Caco-2 (cell line): ENCODE data around the gene SH3GL1. TPM values are rescaled to one million over a fixed set of nuclear protein-coding genes. Genes with fewer than 3 reads are reported as not detected.

Source experiments
- BruUV-seq: library from RNA; stranded (reverse); fragments of 400-500 nt; replicated peaks from 2 replicates; lab custom pipeline; 2021; lab: Mats Ljungman, UMichigan
- CTCF ChIA-PET: fragments of 300-600 bp; sonication (Branson Sonifier 250); formaldehyde crosslinking; loops from one replicate; lab custom pipeline; 2022; ENCODE audit warnings: antibody characterized with exemption; lab: Charles Lee
- POLR2A ChIA-PET: fragments of 300-600 bp; sonication (Branson Sonifier 250); formaldehyde crosslinking; loops from one replicate; lab custom pipeline; 2022; ENCODE audit warnings: antibody characterized with exemption; lab: Charles Lee
- DNase-seq, 2 experiments: peaks; one replicate each; pipeline versions ENCODE4 v3.0.0 to v3.0.0-alpha.2; 2020 to 2022
- H3K27me3 ChIP-seq: replicated peaks from 2 replicates; pipeline ENCODE4 v1.6.0; 2011; ENCODE audit warnings: low read length; ENCODE audit not compliant: control insufficient read depth, insufficient read depth
- H3K36me3 ChIP-seq: 2 replicates; pipeline ENCODE4 v1.5.1; 2011; ENCODE audit warnings: low read length; ENCODE audit not compliant: control insufficient read depth, insufficient read depth
- H3K4me1 ChIP-seq: fragments of 250-450 bp; sonication (Bioruptor Pico); 2 replicates; pipeline ENCODE4 v1.5.1; 2020; ENCODE audit warnings: mild to moderate bottlenecking
- H3K4me3 ChIP-seq: 2 replicates; pipeline ENCODE4 v1.5.1; 2011; ENCODE audit warnings: low read depth, mild to moderate bottlenecking, control low read depth, low read length
- H3K9me3 ChIP-seq: fragments of 250-450 bp; sonication (Bioruptor Pico); 2 replicates; pipeline ENCODE4 v1.5.1; 2020; ENCODE audit warnings: mild to moderate bottlenecking, moderate library complexity
- H3K27ac Mint-ChIP-seq: one replicate; pipeline ENCODE4 v1.8.0; 2022; ENCODE audit warnings: mixed read lengths; ENCODE audit not compliant: unreplicated experiment
- H3K27me3 Mint-ChIP-seq: one replicate; pipeline ENCODE4 v1.8.0; 2022; ENCODE audit warnings: mixed read lengths; ENCODE audit not compliant: insufficient read depth, unreplicated experiment
- H3K36me3 Mint-ChIP-seq: one replicate; pipeline ENCODE4 v1.8.0; 2022; ENCODE audit warnings: mild to moderate bottlenecking, mixed read lengths; ENCODE audit not compliant: insufficient read depth, unreplicated experiment
- H3K4me1 Mint-ChIP-seq: one replicate; pipeline ENCODE4 v1.8.0; 2022; ENCODE audit warnings: low read depth, mixed read lengths; ENCODE audit not compliant: unreplicated experiment
- H3K4me3 Mint-ChIP-seq: one replicate; pipeline ENCODE4 v1.8.0; 2022; ENCODE audit warnings: mild to moderate bottlenecking, moderate library complexity, mixed read lengths; ENCODE audit not compliant: unreplicated experiment
- H3K9me3 Mint-ChIP-seq: one replicate; pipeline ENCODE4 v1.8.0; 2022; ENCODE audit warnings: mixed read lengths; ENCODE audit not compliant: unreplicated experiment
- intact Hi-C: fragments of 100-400 bp; cut with micrococcal nuclease; formaldehyde crosslinking; loops from one replicate; pipeline ENCODE4 v1.10.0; 2022; ENCODE audit not compliant: unreplicated experiment
- total RNA-seq: library from RNA; stranded (reverse); gene quantifications from 2 replicates; pipeline ENCODE4 v1.2.3, GENCODE V29; 2022
- TF ChIP-seq, protein P1 (sequence below), 2 experiments: fragments of 200-600 bp in 1 of 2; IDR thresholded peaks; 1 replicate in 1 of 2; 2 replicates in 1 of 2; pipeline versions ENCODE4 v1.5.1 to v1.8.0; 2011 to 2022; ENCODE audit warnings: antibody characterized with exemption in 1 of 2, control low read depth in 1 of 2, inconsistent platforms in 1 of 2, low read depth in 1 of 2, low read length in 1 of 2, mild to moderate bottlenecking in 1 of 2, moderate library complexity in 1 of 2; ENCODE audit not compliant: insufficient read depth in 1 of 2, severe bottlenecking in 1 of 2, unreplicated experiment in 1 of 2

SH3GL1 gene
- total RNA-seq, 1 experiment from 2014 or later = 91.3 TPM

DNA sequence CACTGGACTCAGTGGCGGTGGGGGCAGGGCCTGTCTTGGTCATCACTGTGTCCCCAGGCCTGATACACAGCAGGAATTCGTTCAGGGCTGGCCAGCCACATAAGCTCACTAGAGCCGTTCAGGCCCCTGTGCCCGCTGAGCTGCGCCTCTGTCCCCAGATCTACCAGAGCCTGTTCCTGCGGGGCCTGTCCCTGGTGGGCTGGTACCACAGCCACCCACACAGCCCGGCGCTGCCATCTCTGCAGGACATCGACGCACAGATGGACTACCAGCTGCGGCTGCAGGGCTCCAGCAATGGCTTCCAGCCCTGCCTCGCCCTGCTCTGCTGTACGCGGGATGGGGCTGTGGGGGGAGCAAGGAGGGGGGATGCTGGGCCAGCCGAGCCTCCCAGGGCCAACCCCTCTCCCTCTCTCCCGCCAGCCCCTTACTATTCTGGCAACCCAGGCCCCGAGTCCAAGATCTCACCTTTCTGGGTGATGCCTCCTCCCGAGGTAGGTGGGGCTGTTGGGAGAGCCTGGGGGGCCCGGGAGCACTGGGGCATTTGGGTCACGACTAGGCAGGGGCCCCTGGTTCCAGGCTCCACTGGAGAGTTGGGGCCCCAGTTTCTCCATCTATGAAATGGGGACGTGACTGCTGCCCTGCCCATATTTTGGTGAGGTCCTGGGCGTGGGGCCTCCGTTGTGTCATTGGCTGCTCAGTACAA lies 43.1 kb downstream of the SH3GL1 start:
- H3K4me1 Mint-ChIP-seq = no peaks in the 10 kb centered on the region
- no peaks in the 10 kb centered on the region for H3K27me3 ChIP-seq
- peaks cover 81% of the 10 kb centered on the region for H3K36me3 Mint-ChIP-seq
- ChIA-PET CTCF (no interaction called here), POLR2A (no interaction called here)
- DNase-seq = no peak
- H3K27me3 Mint-ChIP-seq = no peaks in the 10 kb centered on the region
- no peaks in the 10 kb centered on the region for H3K9me3 ChIP-seq
- intact Hi-C loops = no loop called here
- BruUV-seq = no TSS peak
- H3K9me3 Mint-ChIP-seq = no peaks in the 10 kb centered on the region
- H3K4me1 ChIP-seq = 0 out of 2 replicates have a peak, but pooled peaks cover 4% of the 10 kb centered on the region
- H3K4me3 Mint-ChIP-seq = no peak overlapping the region
- H3K36me3 ChIP-seq = peaks cover 3% of the 10 kb centered on the region
- H3K4me3 ChIP-seq = no peak overlapping the region
- TF ChIP-seq, protein P1, sequence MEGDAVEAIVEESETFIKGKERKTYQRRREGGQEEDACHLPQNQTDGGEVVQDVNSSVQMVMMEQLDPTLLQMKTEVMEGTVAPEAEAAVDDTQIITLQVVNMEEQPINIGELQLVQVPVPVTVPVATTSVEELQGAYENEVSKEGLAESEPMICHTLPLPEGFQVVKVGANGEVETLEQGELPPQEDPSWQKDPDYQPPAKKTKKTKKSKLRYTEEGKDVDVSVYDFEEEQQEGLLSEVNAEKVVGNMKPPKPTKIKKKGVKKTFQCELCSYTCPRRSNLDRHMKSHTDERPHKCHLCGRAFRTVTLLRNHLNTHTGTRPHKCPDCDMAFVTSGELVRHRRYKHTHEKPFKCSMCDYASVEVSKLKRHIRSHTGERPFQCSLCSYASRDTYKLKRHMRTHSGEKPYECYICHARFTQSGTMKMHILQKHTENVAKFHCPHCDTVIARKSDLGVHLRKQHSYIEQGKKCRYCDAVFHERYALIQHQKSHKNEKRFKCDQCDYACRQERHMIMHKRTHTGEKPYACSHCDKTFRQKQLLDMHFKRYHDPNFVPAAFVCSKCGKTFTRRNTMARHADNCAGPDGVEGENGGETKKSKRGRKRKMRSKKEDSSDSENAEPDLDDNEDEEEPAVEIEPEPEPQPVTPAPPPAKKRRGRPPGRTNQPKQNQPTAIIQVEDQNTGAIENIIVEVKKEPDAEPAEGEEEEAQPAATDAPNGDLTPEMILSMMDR (IDR thresholded peaks at IDR 0.05; ENCODE audit: insufficient read depth in 1 of 2, low read depth in 1 of 2, low read length in 1 of 2, severe bottlenecking in 1 of 2, unreplicated experiment in 1 of 2) = no peak
- no peak overlapping the region for H3K27ac Mint-ChIP-seq

DNA sequence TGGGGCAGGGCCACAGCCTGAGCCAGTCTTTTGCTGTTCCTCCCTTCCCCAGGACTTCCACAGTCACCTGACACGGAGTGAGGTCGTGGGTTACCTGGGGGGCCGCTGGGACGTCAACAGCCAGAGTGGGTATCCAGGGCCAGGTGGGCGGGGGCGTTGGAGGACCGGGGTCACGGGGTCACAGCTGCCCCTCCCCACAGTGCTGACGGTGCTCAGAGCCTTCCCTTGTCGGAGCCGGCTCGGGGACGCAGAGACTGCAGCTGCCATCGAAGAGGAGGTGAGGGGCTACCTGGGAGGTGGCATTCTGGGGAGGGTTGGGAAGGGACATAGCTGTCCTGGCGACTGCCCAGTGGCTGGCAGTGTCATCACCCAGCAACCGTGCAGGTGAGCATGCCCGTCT lies 45.5 kb downstream of the SH3GL1 start:
- CTCF ChIA-PET = interaction anchor here (0.9 kb wide), 1 partner anchor 88 kb away, joined by 3 read pairs; no protein-coding TSS in a partner anchor
- DNase-seq = no peak
- H3K36me3 Mint-ChIP-seq = peaks cover 58% of the 10 kb centered on the region
- no peaks in the 10 kb centered on the region for H3K4me1 ChIP-seq
- H3K27me3 ChIP-seq = no peaks in the 10 kb centered on the region
- no peak overlapping the region for H3K4me3 Mint-ChIP-seq
- POLR2A ChIA-PET = no interaction called here
- no peak overlapping the region for H3K27ac Mint-ChIP-seq
- H3K9me3 Mint-ChIP-seq = no peaks in the 10 kb centered on the region
- BruUV-seq = no TSS peak
- TF ChIP-seq, protein P1 (IDR thresholded peaks at IDR 0.05; ENCODE audit: insufficient read depth in 1 of 2, low read depth in 1 of 2, low read length in 1 of 2, severe bottlenecking in 1 of 2, unreplicated experiment in 1 of 2) = no peak
- no peak overlapping the region for H3K4me3 ChIP-seq
- H3K9me3 ChIP-seq = no peaks in the 10 kb centered on the region
- no peaks in the 10 kb centered on the region for H3K4me1 Mint-ChIP-seq
- H3K27me3 Mint-ChIP-seq = no peaks in the 10 kb centered on the region
- intact Hi-C loops = no loop called here
- no peaks in the 10 kb centered on the region; the same call in 1 of the 2 replicates for H3K36me3 ChIP-seq

GRCh38 chr19:4354282-4354681 lies 46.1 kb downstream of the SH3GL1 start:
- Histone ChIP-seq H3K4me3 (no peak overlapping the region), H3K27me3 (no peaks in the 10 kb centered on the region), H3K4me1 (no peaks in the 10 kb centered on the region), H3K9me3 (no peaks in the 10 kb centered on the region), H3K36me3 (no peaks in the 10 kb centered on the region; the same call in 1 of the 2 replicates)
- H3K27me3 Mint-ChIP-seq = no peaks in the 10 kb centered on the region
- BruUV-seq = no TSS peak
- no peak overlapping the region for H3K27ac Mint-ChIP-seq
- TF ChIP-seq, protein P1 (IDR thresholded peaks at IDR 0.05; ENCODE audit: insufficient read depth in 1 of 2, low read depth in 1 of 2, low read length in 1 of 2, severe bottlenecking in 1 of 2, unreplicated experiment in 1 of 2) = no peak
- H3K36me3 Mint-ChIP-seq = peaks cover 51% of the 10 kb centered on the region
- DNase-seq = no peak
- CTCF ChIA-PET = interaction anchor here (0.6 to 0.9 kb wide), 2 partner anchors 87 to 88 kb away, joined by 3 read pairs; no protein-coding TSS in a partner anchor
- no peak overlapping the region for H3K4me3 Mint-ChIP-seq
- POLR2A ChIA-PET = no interaction called here
- intact Hi-C loops = no loop called here
- H3K4me1 Mint-ChIP-seq = no peaks in the 10 kb centered on the region
- no peaks in the 10 kb centered on the region for H3K9me3 Mint-ChIP-seq
